Esophagus muscularis mucosa (tissue), 4 donors: ENCODE data around the gene HK2. TPM values are rescaled to one million over a fixed set of nuclear protein-coding genes. Genes with fewer than 3 reads are reported as not detected.

Source experiments
- DNase-seq: peaks from one replicate; pipeline ENCODE4 v3.0.0-alpha.2; 2017; ENCODE audit errors: extremely low spot score
- H3K27ac ChIP-seq, 4 donors: fragments of 200-600 bp; sonication (generic); replicated peaks in 1 of 4; 1 replicate in 3 of 4; 2 replicates in 1 of 4; pipeline ENCODE4 v1.5.1; 2016 to 2019; ENCODE audit warnings: mild to moderate bottlenecking in 1 of 4
- H3K27me3 ChIP-seq, 4 donors: fragments of 200-600 bp; sonication (generic); one replicate each; pipeline versions ENCODE4 v1.5.1 to v1.6.0; 2016 to 2019
- H3K36me3 ChIP-seq, 4 donors: fragments of 200-600 bp; sonication (generic); one replicate each; pipeline ENCODE4 v1.5.1; 2016 to 2019
- H3K4me1 ChIP-seq, 4 donors: fragments of 200-600 bp; sonication (generic); one replicate each; pipeline ENCODE4 v1.5.1; 2016 to 2019
- H3K4me3 ChIP-seq, 4 donors: fragments of 200-600 bp; sonication (generic); 1 replicate in 2 of 4; 2 replicates in 2 of 4; pipeline ENCODE4 v1.5.1; 2016 to 2019; ENCODE audit warnings: mild to moderate bottlenecking in 4 of 4, moderate library complexity in 1 of 4
- H3K9me3 ChIP-seq, 4 donors: fragments of 200-600 bp; sonication (generic); 1 replicate in 3 of 4; 2 replicates in 1 of 4; pipeline ENCODE4 v1.5.1; 2016 to 2019
- EP300 ChIP-seq: sonication (generic); formaldehyde crosslinking; IDR thresholded peaks from one replicate; pipeline ENCODE4 v1.6.1; 2017; ENCODE audit warnings: antibody characterized with exemption
- POLR2A ChIP-seq: fragments of 450-650 bp; IDR thresholded peaks from one replicate; pipeline ENCODE4 v1.6.1; 2017; ENCODE audit warnings: antibody characterized with exemption, moderate library complexity, mild to moderate bottlenecking, low read depth
- POLR2AphosphoS5 ChIP-seq, 2 donors: sonication (generic); formaldehyde crosslinking; IDR thresholded peaks; one replicate each; pipeline ENCODE4 v1.6.1; 2017; ENCODE audit warnings: antibody characterized with exemption in 2 of 2
- WGBS: methylation state at CpG from one replicate; pipeline ENCODE4 v1.1.5; 2018; 5-methylcytosine and 5-hydroxymethylcytosine counted together
- intact Hi-C: fragments of 100-400 bp; cut with DNase I; formaldehyde crosslinking; loops from one replicate; pipeline ENCODE4 v1.15.1; 2023
- total RNA-seq, 4 donors: library from RNA; depleted of rRNA; stranded (reverse); fragments of >200 nt; gene quantifications; one replicate each; pipeline versions ENCODE4 v1.1.0 to v1.2.1, GENCODE V29; 2016
- TF ChIP-seq, protein P1 (sequence below), 3 experiments: fragments of 200-600 bp in 2 of 3; fragments of 450-650 bp in 1 of 3; sonication (generic) in 2 of 3; IDR thresholded peaks; one replicate each; pipeline ENCODE4 v1.5.1; 2017 to 2019; ENCODE audit warnings: antibody characterized with exemption in 3 of 3, mild to moderate bottlenecking in 2 of 3, moderate library complexity in 1 of 3

The HK2 gene
- total RNA-seq, 4 donors from 2014 or later = 0.97 to 5.3 (median 3.0) TPM

DNA sequence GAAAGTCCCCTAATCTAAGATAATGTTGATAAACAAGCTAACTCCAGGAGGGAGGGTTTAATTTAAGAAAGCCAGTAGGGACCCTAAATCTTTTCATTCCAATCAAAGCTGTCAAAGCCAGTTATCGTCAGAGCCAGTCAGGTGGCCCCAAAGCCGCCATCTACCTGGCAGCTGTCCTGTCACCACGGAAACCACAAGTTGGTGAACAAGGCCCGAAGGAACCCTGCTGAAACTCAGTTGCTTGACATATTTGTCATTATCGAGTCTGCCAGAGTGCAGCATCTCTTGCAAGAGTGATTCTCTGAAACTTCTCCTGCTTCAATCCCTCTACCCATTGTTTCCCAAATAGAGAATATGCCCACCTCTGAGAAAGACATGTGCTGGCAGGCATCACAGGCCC lies 93.7 kb downstream of the HK2 start:
- peaks cover 0 to 7% (median 3%) of the 10 kb centered on the region in 4 donors for H3K36me3 ChIP-seq
- no peak for DNase-seq
- H3K27ac ChIP-seq = no peak overlapping the region
- no peaks in the 10 kb centered on the region for H3K27me3 ChIP-seq
- 76% methylated on average over 5 of the region's 5 CpGs for WGBS
- peaks cover 0 to 3% (median 0%) of the 10 kb centered on the region in 4 donors for H3K4me1 ChIP-seq
- H3K4me3 ChIP-seq = no peak overlapping the region
- intact Hi-C loops = loop anchor here (10.0 kb wide), 1 partner anchor 677 kb away; no protein-coding TSS in a partner anchor
- no peak for TF ChIP-seq POLR2AphosphoS5 (IDR thresholded peaks at IDR 0.05)
- H3K9me3 ChIP-seq = no peaks in the 10 kb centered on the region

DNA sequence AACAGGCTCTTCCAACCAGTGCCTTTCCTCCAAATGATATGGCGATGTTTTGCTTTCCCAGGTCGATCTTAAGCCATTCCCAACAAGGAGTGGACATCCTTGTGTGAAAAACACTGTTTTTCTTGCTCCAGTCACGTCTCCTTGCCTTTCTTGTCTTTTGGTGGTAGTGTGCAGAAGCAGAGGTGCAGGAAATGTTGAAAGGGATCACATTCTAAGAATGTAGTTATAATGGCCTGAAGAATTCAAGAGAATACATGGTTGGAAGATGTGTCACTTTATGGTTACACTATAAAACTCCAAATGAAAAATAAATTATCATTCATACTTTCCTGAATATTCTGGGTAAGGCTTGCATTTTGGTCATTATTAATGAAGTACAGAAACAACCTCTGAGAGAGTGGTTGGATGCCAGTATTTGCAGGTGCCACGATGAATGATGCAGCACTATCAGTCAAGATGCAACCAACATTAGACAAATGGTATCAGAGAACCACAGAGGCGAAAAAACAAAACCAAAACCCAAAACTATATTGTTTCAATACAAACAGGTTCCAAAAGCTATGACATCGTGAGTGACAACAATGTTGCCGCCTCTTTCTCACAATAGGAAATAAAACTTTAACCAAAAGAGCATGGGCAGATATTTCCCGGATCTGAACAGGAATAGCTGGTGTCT lies 97.0 kb downstream of the HK2 start:
- 87% methylated on average over 8 of the region's 8 CpGs for WGBS
- Histone ChIP-seq H3K9me3 (no peaks in the 10 kb centered on the region), H3K27ac (no peak overlapping the region), H3K27me3 (no peaks in the 10 kb centered on the region), H3K4me1 (no peaks in the 10 kb centered on the region), H3K36me3 (peaks cover 0 to 7% (median 3%) of the 10 kb centered on the region in 4 donors), H3K4me3 (no peak overlapping the region)
- TF ChIP-seq POLR2AphosphoS5 (IDR thresholded peaks at IDR 0.05) = no peak
- TF ChIP-seq POLR2A = no peak
- TF ChIP-seq, protein P1, sequence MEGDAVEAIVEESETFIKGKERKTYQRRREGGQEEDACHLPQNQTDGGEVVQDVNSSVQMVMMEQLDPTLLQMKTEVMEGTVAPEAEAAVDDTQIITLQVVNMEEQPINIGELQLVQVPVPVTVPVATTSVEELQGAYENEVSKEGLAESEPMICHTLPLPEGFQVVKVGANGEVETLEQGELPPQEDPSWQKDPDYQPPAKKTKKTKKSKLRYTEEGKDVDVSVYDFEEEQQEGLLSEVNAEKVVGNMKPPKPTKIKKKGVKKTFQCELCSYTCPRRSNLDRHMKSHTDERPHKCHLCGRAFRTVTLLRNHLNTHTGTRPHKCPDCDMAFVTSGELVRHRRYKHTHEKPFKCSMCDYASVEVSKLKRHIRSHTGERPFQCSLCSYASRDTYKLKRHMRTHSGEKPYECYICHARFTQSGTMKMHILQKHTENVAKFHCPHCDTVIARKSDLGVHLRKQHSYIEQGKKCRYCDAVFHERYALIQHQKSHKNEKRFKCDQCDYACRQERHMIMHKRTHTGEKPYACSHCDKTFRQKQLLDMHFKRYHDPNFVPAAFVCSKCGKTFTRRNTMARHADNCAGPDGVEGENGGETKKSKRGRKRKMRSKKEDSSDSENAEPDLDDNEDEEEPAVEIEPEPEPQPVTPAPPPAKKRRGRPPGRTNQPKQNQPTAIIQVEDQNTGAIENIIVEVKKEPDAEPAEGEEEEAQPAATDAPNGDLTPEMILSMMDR (IDR thresholded peaks at IDR 0.05) = no peak
- TF ChIP-seq EP300 = no peak
- intact Hi-C loops = no loop called here
- no peak for DNase-seq

DNA sequence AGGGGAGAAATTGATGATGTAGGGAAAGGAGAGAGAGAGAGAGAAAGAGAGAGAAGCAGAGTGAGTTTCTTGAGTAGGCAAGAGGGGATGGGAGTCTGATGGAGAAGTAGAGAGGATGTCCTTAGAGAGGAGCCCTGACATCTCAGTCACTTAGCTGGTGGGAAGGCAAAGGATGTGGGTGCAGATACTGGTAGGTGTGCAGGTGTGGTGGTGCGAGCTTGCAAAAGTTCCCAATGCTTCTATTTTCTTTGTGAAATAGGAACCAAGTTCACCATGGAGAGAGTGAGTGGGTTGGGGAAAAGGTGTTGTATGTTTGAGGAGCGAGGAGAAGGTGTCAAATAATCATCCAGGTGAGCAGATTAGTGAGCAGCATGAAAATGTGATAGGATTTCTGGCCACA lies 98.0 kb downstream of the HK2 start:
- H3K36me3 ChIP-seq = peaks cover 0 to 7% (median 3%) of the 10 kb centered on the region in 4 donors
- intact Hi-C loops = no loop called here
- DNase-seq = no peak
- 70% methylated on average over 2 of the region's 2 CpGs for WGBS
- no peaks in the 10 kb centered on the region for H3K27me3 ChIP-seq
- H3K27ac ChIP-seq = no peak overlapping the region
- H3K4me3 ChIP-seq = no peak overlapping the region
- no peaks in the 10 kb centered on the region for H3K4me1 ChIP-seq
- H3K9me3 ChIP-seq = no peaks in the 10 kb centered on the region
- TF ChIP-seq POLR2AphosphoS5 (IDR thresholded peaks at IDR 0.05) (no peak), POLR2A (no peak), EP300 (no peak)
- TF ChIP-seq, protein P1 (IDR thresholded peaks at IDR 0.05) = no peak

DNA sequence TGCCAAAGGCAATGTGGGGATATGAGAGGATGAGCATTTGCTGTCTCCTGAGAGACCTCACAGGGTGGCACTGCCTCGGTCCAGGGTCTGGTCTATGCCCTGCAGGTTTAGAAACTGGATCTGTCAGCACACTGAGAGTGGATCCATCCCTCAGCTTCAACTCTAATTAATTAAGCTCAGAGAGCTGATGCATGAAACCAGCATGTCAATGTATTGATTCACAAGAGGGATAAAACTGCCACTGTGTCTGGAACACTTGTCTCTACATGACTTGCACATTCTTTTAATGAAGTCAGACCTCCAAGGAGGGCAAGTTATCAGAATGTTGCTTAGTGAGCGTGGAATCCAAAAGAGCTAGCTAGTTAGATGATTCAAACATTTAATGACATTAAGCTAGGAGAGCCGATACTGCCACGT lies 102.1 kb downstream of the HK2 start:
- intact Hi-C loops = no loop called here
- 86% methylated on average over 4 of the region's 4 CpGs for WGBS
- Histone ChIP-seq H3K4me3 (no peak overlapping the region), H3K36me3 (no peaks in the 10 kb centered on the region), H3K4me1 (no peaks in the 10 kb centered on the region), H3K9me3 (no peaks in the 10 kb centered on the region), H3K27ac (no peak overlapping the region), H3K27me3 (no peaks in the 10 kb centered on the region)
- DNase-seq = no peak
- no peak for TF ChIP-seq POLR2AphosphoS5 (IDR thresholded peaks at IDR 0.05)
- no peak for TF ChIP-seq EP300
- TF ChIP-seq POLR2A = no peak
- TF ChIP-seq, protein P1 (IDR thresholded peaks at IDR 0.05) = no peak

DNA sequence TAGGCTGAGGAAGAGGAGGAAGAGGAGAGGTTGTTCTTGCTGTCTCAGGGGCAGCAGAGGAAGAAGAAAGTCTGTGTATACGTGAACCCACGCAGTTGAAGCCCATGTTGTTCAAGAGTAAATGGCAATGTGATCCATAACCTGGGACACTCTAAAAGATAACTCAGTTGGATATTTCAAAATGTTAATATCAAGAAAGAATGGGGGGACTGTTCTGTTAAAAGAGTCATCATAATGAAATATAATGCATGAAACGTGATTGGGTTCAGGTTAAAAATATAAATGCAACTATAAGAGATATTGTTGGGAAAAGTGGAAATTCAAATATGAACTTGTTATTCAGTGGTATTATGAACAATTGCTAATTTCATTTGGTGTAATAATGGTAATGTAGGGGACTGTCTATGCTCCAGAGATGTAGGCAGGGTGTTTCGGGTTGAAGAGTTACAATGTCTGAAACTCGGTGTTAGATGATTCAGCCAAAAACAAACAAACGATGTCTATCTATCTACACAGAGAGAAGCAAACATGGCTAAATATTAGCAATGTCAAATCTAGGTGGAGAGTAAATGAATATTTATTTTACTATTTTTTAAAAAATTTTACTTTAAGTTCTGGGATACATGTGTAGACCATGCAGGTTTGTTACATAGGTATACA lies 103.4 kb downstream of the HK2 start:
- no peak overlapping the region for H3K4me3 ChIP-seq
- H3K27me3 ChIP-seq = no peaks in the 10 kb centered on the region
- H3K27ac ChIP-seq = no peak overlapping the region
- H3K36me3 ChIP-seq = no peaks in the 10 kb centered on the region
- H3K9me3 ChIP-seq = no peaks in the 10 kb centered on the region
- no peaks in the 10 kb centered on the region for H3K4me1 ChIP-seq
- DNase-seq = no peak
- intact Hi-C loops = no loop called here
- TF ChIP-seq POLR2A (no peak), POLR2AphosphoS5 (IDR thresholded peaks at IDR 0.05) (no peak), EP300 (no peak)
- TF ChIP-seq, protein P1 (IDR thresholded peaks at IDR 0.05) = no peak
- WGBS = 91% methylated on average over 6 of the region's 6 CpGs
